Thoracic aorta (tissue), 2 donors: ENCODE measurements around the gene GALNT6. TPM values are rescaled to one million over a fixed set of nuclear protein-coding genes. Genes with fewer than 3 reads are reported as not detected.

Experiments
- ATAC-seq: fragments of 150-250 bp; one replicate; pipeline ENCODE4 v1.8.0; 2017; ENCODE audit warnings: low read depth; ENCODE audit not compliant: insufficient number of reproducible peaks, low FRiP score
- DNase-seq: peaks from one replicate; pipeline ENCODE4 v3.0.0-alpha.2; 2020; ENCODE audit warnings: low spot score
- H3K27ac ChIP-seq, 2 donors: fragments of 200-600 bp; sonication (generic); 1 replicate in 1 of 2; 2 replicates in 1 of 2; pipeline ENCODE4 v1.5.1; 2016; ENCODE audit warnings: mild to moderate bottlenecking in 2 of 2, moderate library complexity in 2 of 2
- H3K27me3 ChIP-seq: fragments of 200-600 bp; sonication (generic); replicated peaks from 2 replicates; pipeline ENCODE4 v1.6.0; 2016; ENCODE audit warnings: mild to moderate bottlenecking; ENCODE audit not compliant: insufficient read depth
- H3K36me3 ChIP-seq: fragments of 200-600 bp; sonication (generic); one replicate; pipeline ENCODE4 v1.5.1; 2016
- H3K4me1 ChIP-seq, 2 donors: fragments of 200-600 bp; sonication (generic); 1 replicate in 1 of 2; 2 replicates in 1 of 2; pipeline versions ENCODE4 v1.5.1 to v1.6.0; 2016; ENCODE audit warnings: low read depth in 2 of 2, mild to moderate bottlenecking in 1 of 2; ENCODE audit not compliant: control insufficient read depth in 1 of 2
- H3K4me3 ChIP-seq: fragments of 200-600 bp; sonication (generic); 2 replicates; pipeline ENCODE4 v1.5.1; 2016; ENCODE audit warnings: mild to moderate bottlenecking
- H3K9me3 ChIP-seq: fragments of 200-600 bp; sonication (generic); 2 replicates; pipeline ENCODE4 v1.5.1; 2016
- total RNA-seq, 2 donors: library from RNA; depleted of rRNA; stranded (reverse); fragments of >200 nt; gene quantifications; one replicate each; pipeline versions ENCODE4 v1.1.0 to v1.2.3, GENCODE V29; 2016
- TF ChIP-seq, protein P1 (sequence below): fragments of 200-600 bp; sonication (generic); IDR thresholded peaks from one replicate; pipeline ENCODE4 v1.5.1; 2019; ENCODE audit warnings: antibody characterized with exemption

The GALNT6 gene
- total RNA-seq, 2 donors from 2014 or later = 9.9 to 11.5 TPM

DNA sequence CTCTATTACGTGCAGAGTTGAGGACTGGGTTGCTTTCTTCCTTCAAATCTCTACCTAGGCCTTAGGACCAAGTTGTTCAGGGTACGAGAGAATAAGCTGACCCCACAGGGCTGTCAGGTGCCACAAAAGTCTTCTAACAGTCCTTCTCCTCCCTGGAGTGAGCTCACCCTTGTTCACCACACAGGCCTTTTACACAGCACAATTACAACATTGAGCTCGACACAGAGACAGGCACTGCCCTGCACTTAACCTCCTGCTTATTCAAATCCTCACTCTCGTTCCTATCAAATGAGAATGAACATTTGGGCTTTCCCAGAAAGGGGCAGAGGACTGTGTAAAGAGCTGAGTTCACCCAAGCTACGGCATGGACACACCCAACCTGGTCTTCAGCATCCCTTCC lies 2.4 kb downstream of the GALNT6 start:
- no peak for DNase-seq
- ATAC-seq = no peak
- H3K4me3 ChIP-seq = no peak overlapping the region
- TF ChIP-seq, protein P1, sequence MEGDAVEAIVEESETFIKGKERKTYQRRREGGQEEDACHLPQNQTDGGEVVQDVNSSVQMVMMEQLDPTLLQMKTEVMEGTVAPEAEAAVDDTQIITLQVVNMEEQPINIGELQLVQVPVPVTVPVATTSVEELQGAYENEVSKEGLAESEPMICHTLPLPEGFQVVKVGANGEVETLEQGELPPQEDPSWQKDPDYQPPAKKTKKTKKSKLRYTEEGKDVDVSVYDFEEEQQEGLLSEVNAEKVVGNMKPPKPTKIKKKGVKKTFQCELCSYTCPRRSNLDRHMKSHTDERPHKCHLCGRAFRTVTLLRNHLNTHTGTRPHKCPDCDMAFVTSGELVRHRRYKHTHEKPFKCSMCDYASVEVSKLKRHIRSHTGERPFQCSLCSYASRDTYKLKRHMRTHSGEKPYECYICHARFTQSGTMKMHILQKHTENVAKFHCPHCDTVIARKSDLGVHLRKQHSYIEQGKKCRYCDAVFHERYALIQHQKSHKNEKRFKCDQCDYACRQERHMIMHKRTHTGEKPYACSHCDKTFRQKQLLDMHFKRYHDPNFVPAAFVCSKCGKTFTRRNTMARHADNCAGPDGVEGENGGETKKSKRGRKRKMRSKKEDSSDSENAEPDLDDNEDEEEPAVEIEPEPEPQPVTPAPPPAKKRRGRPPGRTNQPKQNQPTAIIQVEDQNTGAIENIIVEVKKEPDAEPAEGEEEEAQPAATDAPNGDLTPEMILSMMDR = no peak
- H3K4me1 ChIP-seq = peaks cover 4 to 20% of the 10 kb centered on the region in 2 donors
- H3K27me3 ChIP-seq = no peaks in the 10 kb centered on the region
- no peaks in the 10 kb centered on the region for H3K36me3 ChIP-seq
- H3K27ac ChIP-seq = no peak overlapping the region
- no peaks in the 10 kb centered on the region for H3K9me3 ChIP-seq

DNA sequence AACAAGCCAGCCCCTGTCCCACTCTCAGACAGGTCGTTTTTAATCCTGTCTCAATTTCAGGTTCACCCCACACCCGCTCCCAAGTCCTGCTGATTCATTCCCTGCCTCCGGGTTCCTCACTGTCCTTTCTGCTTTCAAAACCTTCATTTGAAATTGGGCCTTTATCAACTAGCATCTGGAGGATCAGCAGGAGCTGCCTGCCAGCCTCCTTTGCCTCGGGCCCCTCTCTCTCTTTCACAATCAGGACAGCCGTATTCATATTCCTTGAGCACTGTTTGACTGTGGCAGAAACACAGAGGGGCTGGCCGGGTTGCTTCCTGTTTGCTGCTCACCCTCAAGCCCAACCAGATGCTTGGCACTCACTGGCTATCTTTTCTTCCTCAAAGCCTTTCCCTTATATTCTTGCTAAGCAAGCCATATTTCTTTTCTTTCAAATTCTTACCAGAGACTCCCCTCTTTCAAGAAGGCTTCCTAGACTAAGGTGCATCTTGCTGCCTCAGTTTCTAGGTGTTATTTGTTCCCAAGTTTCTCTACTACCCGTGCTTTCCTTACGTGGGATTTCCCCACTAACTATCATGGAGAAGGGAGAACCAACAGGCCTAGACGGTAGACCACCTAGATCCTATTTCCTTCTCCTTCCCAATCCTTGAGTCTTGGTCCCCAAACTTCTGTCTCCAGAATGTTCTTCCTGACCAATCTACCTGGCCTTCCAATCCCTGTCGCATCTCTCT lies 3.0 kb downstream of the GALNT6 start:
- ATAC-seq = no peak

DNA sequence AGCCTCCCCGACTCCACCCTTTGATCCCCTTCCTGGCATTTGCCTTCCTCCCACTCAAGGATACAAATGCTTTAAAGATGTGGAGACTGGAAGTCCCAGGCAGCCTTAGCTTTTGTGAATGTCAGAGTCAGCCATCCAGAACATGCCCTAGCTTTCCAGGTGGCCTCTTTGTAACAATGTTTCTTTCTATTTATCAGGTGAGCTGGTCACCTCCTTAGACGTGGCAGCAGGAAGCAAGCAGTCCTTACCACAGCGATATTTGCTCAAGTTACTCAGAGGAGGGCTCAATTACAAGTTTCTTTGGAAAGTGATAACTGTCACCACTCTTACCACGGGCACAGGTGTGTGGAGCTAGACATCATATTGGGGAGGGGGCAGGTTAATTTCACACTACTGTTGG lies 4.9 kb downstream of the GALNT6 start:
- Histone ChIP-seq H3K27ac (no peak overlapping the region), H3K9me3 (no peaks in the 10 kb centered on the region), H3K4me1 (peaks cover 0 to 7% of the 10 kb centered on the region in 2 donors)

More for the DNA sequence above, 3.0 kb downstream of the GALNT6 start:
- H3K4me1 ChIP-seq = peaks cover 4 to 20% of the 10 kb centered on the region in 2 donors
- no peaks in the 10 kb centered on the region for H3K9me3 ChIP-seq
- H3K36me3 ChIP-seq = no peaks in the 10 kb centered on the region
- no peak overlapping the region for H3K4me3 ChIP-seq
- no peaks in the 10 kb centered on the region for H3K27me3 ChIP-seq
- no peak for DNase-seq
- TF ChIP-seq, protein P1 = no peak
- H3K27ac ChIP-seq = no peak overlapping the region

DNA sequence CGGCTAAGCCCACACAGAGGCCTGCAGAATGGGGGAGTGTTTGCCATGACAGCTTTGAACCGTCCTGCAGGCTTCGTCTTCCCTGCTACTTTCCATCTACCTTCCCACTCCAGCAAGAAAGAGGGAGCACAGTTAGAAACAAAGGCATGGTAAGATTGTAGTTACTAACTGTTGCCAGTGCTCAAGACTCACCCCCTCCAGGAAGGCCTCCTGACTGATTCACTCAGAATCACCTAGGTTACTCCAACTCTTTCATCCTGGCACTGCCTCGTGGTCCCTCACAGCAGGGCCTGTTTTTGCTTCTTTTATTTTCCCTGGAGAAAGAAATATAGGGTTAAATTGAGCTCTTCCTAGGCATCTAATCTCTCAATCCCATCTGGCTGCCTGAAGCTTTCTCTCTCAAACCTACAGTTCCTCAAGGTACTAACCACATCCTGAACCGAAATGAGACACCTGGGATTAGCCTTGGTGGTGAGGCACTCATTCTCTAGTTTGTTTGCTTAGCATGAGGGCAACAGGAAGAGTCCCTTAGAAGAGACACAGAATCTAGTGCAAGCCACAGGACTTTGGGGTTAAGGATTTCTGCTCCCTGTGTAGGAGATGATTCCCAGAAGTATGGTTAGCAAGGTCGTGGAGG lies 7.8 kb downstream of the GALNT6 start:
- no peak overlapping the region for H3K4me3 ChIP-seq
- no peaks in the 10 kb centered on the region for H3K9me3 ChIP-seq
- no peak overlapping the region for H3K27ac ChIP-seq
- TF ChIP-seq, protein P1 = no peak
- DNase-seq = no peak
- no peak for ATAC-seq
- no peaks in the 10 kb centered on the region for H3K36me3 ChIP-seq
- no peaks in the 10 kb centered on the region for H3K27me3 ChIP-seq
- H3K4me1 ChIP-seq = no peaks in the 10 kb centered on the region

More for the DNA sequence above, 4.9 kb downstream of the GALNT6 start:
- Histone ChIP-seq H3K36me3 (no peaks in the 10 kb centered on the region), H3K4me3 (no peak overlapping the region), H3K27me3 (no peaks in the 10 kb centered on the region)
- DNase-seq (no peak), ATAC-seq (no peak)
- TF ChIP-seq, protein P1 = no peak

DNA sequence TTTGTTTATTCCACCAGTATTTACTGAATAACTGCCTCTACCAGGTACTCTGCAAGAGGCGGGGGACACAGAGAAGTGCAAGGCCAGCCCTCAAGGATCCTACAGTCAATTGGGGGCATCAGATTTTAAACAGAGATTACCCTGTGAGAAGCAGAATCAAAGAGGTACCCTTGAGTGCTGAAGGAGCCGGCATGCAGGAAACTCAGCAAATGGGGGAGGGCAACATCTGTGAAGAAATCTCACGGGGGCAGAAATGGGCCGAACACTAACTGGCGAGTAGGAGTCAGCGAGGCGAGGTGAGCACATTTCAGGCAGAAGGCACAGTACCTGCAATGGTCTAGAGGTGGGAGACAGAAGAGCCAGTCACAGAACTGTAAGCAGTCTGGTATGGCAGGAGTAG lies 9.0 kb downstream of the GALNT6 start:
- H3K27me3 ChIP-seq = no peaks in the 10 kb centered on the region
- no peaks in the 10 kb centered on the region for H3K4me1 ChIP-seq
- no peak overlapping the region for H3K27ac ChIP-seq
- TF ChIP-seq, protein P1 = no peak
- no peaks in the 10 kb centered on the region for H3K36me3 ChIP-seq
- DNase-seq (no peak), ATAC-seq (no peak)
- H3K9me3 ChIP-seq = no peaks in the 10 kb centered on the region
- no peak overlapping the region for H3K4me3 ChIP-seq
